Ectodermal cell (in vitro differentiated cells): ENCODE data around the gene IL20RB.
"Not testable (repeated sequence)": the region's sequence is repeated elsewhere in the genome, so short reads cannot be mapped to it uniquely, and the experiment has no call there.

Source experiments
- H3K27ac ChIP-seq: 2 replicates; pipeline ENCODE4 v1.7.0; 2013; ENCODE audit warnings: mild to moderate bottlenecking, low read depth, low read length; ENCODE audit not compliant: insufficient read depth, poor library complexity, severe bottlenecking
- H3K27me3 ChIP-seq: 2 replicates; pipeline ENCODE4 v1.7.0; 2013; ENCODE audit warnings: mild to moderate bottlenecking, low read length; ENCODE audit not compliant: insufficient read depth, control insufficient read depth, poor library complexity, severe bottlenecking
- H3K36me3 ChIP-seq: one replicate; pipeline ENCODE4 v1.7.0; 2013; ENCODE audit warnings: low read length; ENCODE audit not compliant: control insufficient read depth, insufficient read depth
- H3K4me1 ChIP-seq: one replicate; pipeline ENCODE4 v1.7.0; 2013; ENCODE audit warnings: low read length; ENCODE audit not compliant: control insufficient read depth, insufficient read depth
- H3K4me3 ChIP-seq: 2 replicates; pipeline ENCODE4 v1.7.0; 2013; ENCODE audit warnings: low read depth, low read length, control low read depth; ENCODE audit not compliant: insufficient read depth
- H3K9me3 ChIP-seq: 2 replicates; pipeline ENCODE4 v1.7.0; 2013; ENCODE audit warnings: mild to moderate bottlenecking, low read length, moderate library complexity; ENCODE audit not compliant: control insufficient read depth
- WGBS, 2 experiments: methylation state at CpG; one replicate each; pipeline ENCODE4 v1.1.7; 2013; ENCODE audit warnings: missing lambda C conversion rate in 2 of 2; 5-methylcytosine and 5-hydroxymethylcytosine counted together

The IL20RB gene

GRCh38 chr3:136955813-136956212, 2.0 kb upstream of the IL20RB start:
- no peak overlapping the region for H3K27ac ChIP-seq
- no peaks in the 10 kb centered on the region for H3K9me3 ChIP-seq
- no peak overlapping the region for H3K4me3 ChIP-seq
- H3K4me1 ChIP-seq: no peaks in the 10 kb centered on the region
- no peaks in the 10 kb centered on the region for H3K27me3 ChIP-seq
- WGBS, 2 experiments: 88 to 90% methylated on average over 2 of the region's 2 CpGs
- H3K36me3 ChIP-seq: no peaks in the 10 kb centered on the region

- 95 to 100% methylated on average over 2 of the region's 2 CpGs for WGBS, 2 experiments
- Histone ChIP-seq H3K4me1 (peaks cover 4% of the 10 kb centered on the region), H3K4me3 (no peak overlapping the region), H3K27ac (no peak overlapping the region), H3K27me3 (no peaks in the 10 kb centered on the region), H3K36me3 (no peaks in the 10 kb centered on the region), H3K9me3 (no peaks in the 10 kb centered on the region)
Observed at GRCh38 chr3:136956971-136957370, 812 bp upstream of the IL20RB start.

- peaks cover 4% of the 10 kb centered on the region for H3K4me1 ChIP-seq
- no peaks in the 10 kb centered on the region for H3K36me3 ChIP-seq
- WGBS, 2 experiments: 92 to 94% methylated on average over 2 of the region's 2 CpGs
Observed at GRCh38 chr3:136958939-136959338, 1.2 kb downstream of the IL20RB start.

GRCh38 chr3:136959599-136959998, 1.8 kb downstream of the IL20RB start:
- Histone ChIP-seq H3K9me3 (no peaks in the 10 kb centered on the region), H3K27ac (no peak overlapping the region), H3K36me3 (no peaks in the 10 kb centered on the region), H3K4me3 (no peak overlapping the region), H3K27me3 (no peaks in the 10 kb centered on the region), H3K4me1 (peaks cover 4% of the 10 kb centered on the region)
- WGBS, 2 experiments: 97 to 98% methylated on average over 4 to 6 of the region's 6 CpGs

More at GRCh38 chr3:136958939-136959338, 1.2 kb downstream of the IL20RB start:
- no peaks in the 10 kb centered on the region for H3K9me3 ChIP-seq
- no peak overlapping the region for H3K27ac ChIP-seq
- no peaks in the 10 kb centered on the region for H3K27me3 ChIP-seq
- H3K4me3 ChIP-seq: no peak overlapping the region

GRCh38 chr3:136960838-136961836, 3.4 kb downstream of the IL20RB start:
- H3K27ac ChIP-seq: no peak overlapping the region
- peaks cover 4% of the 10 kb centered on the region for H3K4me1 ChIP-seq
- no peaks in the 10 kb centered on the region for H3K27me3 ChIP-seq
- H3K4me3 ChIP-seq: no peak overlapping the region
- H3K9me3 ChIP-seq: no peaks in the 10 kb centered on the region
- no peaks in the 10 kb centered on the region for H3K36me3 ChIP-seq
- 85 to 88% methylated on average over 4 of the region's 4 CpGs for WGBS, 2 experiments

GRCh38 chr3:136962927-136963326, 5.1 kb downstream of the IL20RB start:
- 100% methylated on average over 1 of the region's 1 CpG; no CpG with 5 or more reads in 1 of the 2 experiments for WGBS, 2 experiments
- Histone ChIP-seq H3K27ac (no peak overlapping the region), H3K36me3 (no peaks in the 10 kb centered on the region), H3K9me3 (no peaks in the 10 kb centered on the region), H3K4me3 (no peak overlapping the region), H3K27me3 (no peaks in the 10 kb centered on the region), H3K4me1 (peaks cover 4% of the 10 kb centered on the region)

- H3K9me3 ChIP-seq, H3K4me1 ChIP-seq, H3K27ac ChIP-seq, H3K27me3 ChIP-seq, H3K4me3 ChIP-seq, H3K36me3 ChIP-seq: not testable (repeated sequence)
- 73 to 100% methylated on average over 2 to 6 of the region's 14 CpGs for WGBS, 2 experiments
Observed at GRCh38 chr3:136969539-136969938, 11.8 kb downstream of the IL20RB start.

- Histone ChIP-seq H3K36me3 (no peaks in the 10 kb centered on the region), H3K4me1 (no peaks in the 10 kb centered on the region), H3K27ac (no peak overlapping the region), H3K4me3 (no peak overlapping the region), H3K9me3 (no peaks in the 10 kb centered on the region), H3K27me3 (no peaks in the 10 kb centered on the region)
- 90 to 94% methylated on average over 4 of the region's 4 CpGs for WGBS, 2 experiments
Observed at GRCh38 chr3:136973352-136973751, 15.6 kb downstream of the IL20RB start.

- Histone ChIP-seq H3K27me3 (no peaks in the 10 kb centered on the region), H3K9me3 (no peaks in the 10 kb centered on the region), H3K4me3 (no peak overlapping the region), H3K27ac (no peak overlapping the region), H3K36me3 (no peaks in the 10 kb centered on the region), H3K4me1 (no peaks in the 10 kb centered on the region)
- 60 to 75% methylated on average over 2 of the region's 2 CpGs for WGBS, 2 experiments
Observed at GRCh38 chr3:136974670-136975069, 16.9 kb downstream of the IL20RB start.

GRCh38 chr3:136979204-136979603, 21.4 kb downstream of the IL20RB start:
- Histone ChIP-seq H3K9me3 (no peaks in the 10 kb centered on the region), H3K4me1 (no peaks in the 10 kb centered on the region), H3K4me3 (no peak overlapping the region), H3K27me3 (no peaks in the 10 kb centered on the region), H3K27ac (no peak overlapping the region), H3K36me3 (no peaks in the 10 kb centered on the region)
